Uterus (tissue), 2 donors: ENCODE results near the gene SHC4.

ENCODE experiments used
- CTCF ChIP-seq, 4 experiments: fragments of 200-600 bp in 2 of 4; fragments of 450-650 bp in 2 of 4; sonication (generic) in 2 of 4; IDR thresholded peaks; one replicate each; pipeline ENCODE4 v1.5.1; 2016 to 2019; ENCODE audit warnings: antibody characterized with exemption in 4 of 4, mild to moderate bottlenecking in 2 of 4, moderate library complexity in 1 of 4
- POLR2A ChIP-seq, 2 donors: fragments of 450-650 bp; IDR thresholded peaks; one replicate each; pipeline ENCODE4 v1.6.1; 2016; ENCODE audit warnings: antibody characterized with exemption in 2 of 2, mild to moderate bottlenecking in 1 of 2, moderate library complexity in 1 of 2

- TF ChIP-seq CTCF (IDR thresholded peaks at IDR 0.05) (no peak), POLR2A (IDR thresholded peaks at IDR 0.05) (no peak)
Measured at GRCh38 chr15:48967336-48967735, 3.6 kb upstream of the SHC4 start.
